SK-N-SH (cell line): ENCODE data around the gene FFAR2. TPM values are rescaled to one million over a fixed set of nuclear protein-coding genes. Genes with fewer than 3 reads are reported as not detected.

ENCODE experiments used
- CTCF ChIA-PET: fragments of 300-600, 350-600 bp; formaldehyde crosslinking; extraction: SDS; loops from one replicate; lab custom pipeline; 2021; lab: Yijun Ruan, JAX
- POLR2A ChIA-PET: fragments of 350-600 bp; sonication (Branson Sonifier 250); formaldehyde crosslinking; extraction: SDS; loops from one replicate; lab custom pipeline; 2020; ENCODE audit warnings: antibody characterized with exemption, inconsistent platforms; lab: Yijun Ruan, JAX
- DNase-seq: peaks from one replicate; pipeline ENCODE4 v3.0.0; 2012
- H2AFZ ChIP-seq: fragments of 200-600 bp; sonication (generic); 2 replicates; pipeline ENCODE4 v1.8.1; 2016; ENCODE audit warnings: antibody characterized with exemption, mild to moderate bottlenecking, low read depth
- H3F3A ChIP-seq: fragments of 200-600 bp; sonication (generic); replicated peaks from 2 replicates; pipeline ENCODE3; 2016; ENCODE audit warnings: antibody characterized with exemption, mild to moderate bottlenecking; ENCODE audit not compliant: insufficient read depth
- H3K27ac ChIP-seq, 2 experiments: fragments of 200-500 bp in 1 of 2; fragments of 200-600 bp in 1 of 2; sonication (Bioruptor generic) in 1 of 2; sonication (generic), shearing (Covaris generic) in 1 of 2; 2 replicates each; pipeline versions ENCODE4 v1.5.1 to v1.6.1; 2014 to 2016; ENCODE audit warnings: low read depth in 2 of 2, inconsistent platforms in 1 of 2, low read length in 1 of 2, mild to moderate bottlenecking in 1 of 2, mixed read lengths in 1 of 2
- H3K27me3 ChIP-seq: fragments of 200-600 bp; sonication (generic), shearing (Covaris generic); 2 replicates; pipeline ENCODE4 v1.6.1; 2016; ENCODE audit warnings: mixed run types; ENCODE audit not compliant: insufficient read depth
- H3K36me3 ChIP-seq, 2 experiments: fragments of 200-500 bp in 1 of 2; fragments of 200-600 bp in 1 of 2; sonication (Bioruptor generic) in 1 of 2; sonication (generic) in 1 of 2; replicated peaks in 1 of 2; 2 replicates each; pipeline versions ENCODE3 to v1.5.1; 2014 to 2016; ENCODE audit warnings: low read length in 1 of 2, mild to moderate bottlenecking in 1 of 2; ENCODE audit not compliant: insufficient read depth in 2 of 2, control insufficient read depth in 1 of 2
- H3K4me1 ChIP-seq, 2 experiments: fragments of 200-500 bp in 1 of 2; fragments of 200-600 bp in 1 of 2; sonication (Bioruptor generic) in 1 of 2; sonication (generic), shearing (Covaris generic) in 1 of 2; 2 replicates each; pipeline versions ENCODE4 v1.5.1 to v1.6.1; 2014 to 2016; ENCODE audit warnings: low read depth in 1 of 2, low read length in 1 of 2, mixed run types in 1 of 2; ENCODE audit not compliant: insufficient read depth in 2 of 2, control insufficient read depth in 1 of 2
- H3K4me2 ChIP-seq: fragments of 200-600 bp; sonication (generic), shearing (Covaris generic); 2 replicates; pipeline ENCODE4 v1.6.1; 2017; ENCODE audit warnings: mixed run types
- H3K4me3 ChIP-seq, 2 experiments: fragments of 200-500 bp in 1 of 2; fragments of 200-600 bp in 1 of 2; sonication (Bioruptor generic) in 1 of 2; sonication (generic), shearing (Covaris generic) in 1 of 2; 2 replicates each; pipeline versions ENCODE4 v1.5.1 to v1.8.1; 2014 to 2016; ENCODE audit warnings: low read depth in 2 of 2, inconsistent platforms in 1 of 2, low read length in 1 of 2, mild to moderate bottlenecking in 1 of 2, mixed read lengths in 1 of 2, moderate library complexity in 1 of 2
- H3K79me2 ChIP-seq: fragments of 200-600 bp; sonication (generic); 2 replicates; pipeline ENCODE4 v1.8.1; 2017; ENCODE audit warnings: mild to moderate bottlenecking; ENCODE audit not compliant: insufficient read depth
- H3K9ac ChIP-seq: fragments of 200-600 bp; sonication (generic); 2 replicates; pipeline ENCODE4 v1.6.1; 2017; ENCODE audit warnings: mixed run types
- H3K9me2 ChIP-seq: fragments of 200-600 bp; sonication (generic); 2 replicates; pipeline ENCODE4 v1.6.1; 2017; ENCODE audit warnings: mixed run types
- H3K9me3 ChIP-seq: fragments of 200-600 bp; sonication (generic); 2 replicates; pipeline ENCODE4 v1.6.1; 2017; ENCODE audit warnings: mixed run types, mild to moderate bottlenecking, moderate library complexity
- H4K20me1 ChIP-seq: fragments of 200-600 bp; sonication (generic); 2 replicates; pipeline ENCODE4 v1.6.1; 2017; ENCODE audit warnings: mild to moderate bottlenecking, mixed run types; ENCODE audit not compliant: insufficient read depth
- CTCF ChIP-seq: fragments of 200-600 bp; sonication (generic); IDR thresholded peaks from 2 replicates; pipeline ENCODE4 v1.6.1; 2017; ENCODE audit warnings: antibody characterized with exemption, mild to moderate bottlenecking, moderate library complexity
- GATA2 ChIP-seq: sonication (generic); formaldehyde crosslinking; IDR thresholded peaks from 2 replicates; pipeline ENCODE4 v1.5.0; 2020; ENCODE audit warnings: mild to moderate bottlenecking, missing genetic modification reagents
- MXI1 ChIP-seq: IDR thresholded peaks from 2 replicates; pipeline ENCODE4 v1.6.1; 2012; ENCODE audit warnings: mild to moderate bottlenecking, low read depth, low read length, improper control_type of control experiment
- PBX3 ChIP-seq: IDR thresholded peaks from 2 replicates; pipeline ENCODE4; 2012
- POLR2AphosphoS5 ChIP-seq: IDR thresholded peaks from 2 replicates; pipeline ENCODE4 v1.6.1; 2012; ENCODE audit warnings: low read depth, low read length
- REST ChIP-seq: IDR thresholded peaks from 2 replicates; pipeline ENCODE4 v1.6.1; 2012; ENCODE audit warnings: mild to moderate bottlenecking, low read depth, low read length, moderate library complexity
- YY1 ChIP-seq: IDR thresholded peaks from 2 replicates; pipeline ENCODE4 v1.4.0; 2012; ENCODE audit warnings: low read depth, mild to moderate bottlenecking
- ZBTB33 ChIP-seq: IDR thresholded peaks from 2 replicates; pipeline ENCODE4 v1.4.0; 2012; ENCODE audit warnings: low read depth, borderline replicate concordance
- WGBS: methylation state at CpG from one replicate; pipeline ENCODE4 v1.1.6; 2017; ENCODE audit warnings: low lambda C conversion rate; 5-methylcytosine and 5-hydroxymethylcytosine counted together
- polyA plus RNA-seq, 3 experiments: library from polyadenylated mRNA; depleted of rRNA; stranded (reverse); fragments of >200 nt; gene quantifications; 2 replicates each; pipeline ENCODE4 v1.2.3, GENCODE V29; 2012

FFAR2 gene
- polyA plus RNA-seq, 1 of the 3 experiments (the other 2 are of a cell fraction): not detected

GRCh38 chr19:35442091-35442490 is 6.0 kb upstream of the FFAR2 start:
- no peak overlapping the region for H3K9ac ChIP-seq
- peaks cover 63% of the 10 kb centered on the region for H3K27me3 ChIP-seq
- no peaks in the 10 kb centered on the region for H3K9me3 ChIP-seq
- H3F3A ChIP-seq: no peaks in the 10 kb centered on the region
- TF ChIP-seq REST: no peak
- no peak for TF ChIP-seq PBX3
- no peak for TF ChIP-seq POLR2AphosphoS5
- no peak for TF ChIP-seq CTCF
- no peak for TF ChIP-seq YY1
- no peak for TF ChIP-seq MXI1
- no peak for TF ChIP-seq GATA2
- TF ChIP-seq ZBTB33: no peak
- 30% methylated on average over 7 of the region's 7 CpGs for WGBS
- no peaks in the 10 kb centered on the region for H3K9me2 ChIP-seq
- POLR2A ChIA-PET: no interaction called here
- no peak overlapping the region for H3K4me2 ChIP-seq
- CTCF ChIA-PET: no interaction called here
- no peaks in the 10 kb centered on the region for H3K36me3 ChIP-seq
- H3K79me2 ChIP-seq: no peaks in the 10 kb centered on the region
- H4K20me1 ChIP-seq: no peaks in the 10 kb centered on the region
- no peak overlapping the region for H3K4me3 ChIP-seq
- no peaks in the 10 kb centered on the region for H3K4me1 ChIP-seq
- no peak overlapping the region for H2AFZ ChIP-seq
- no peak for DNase-seq
- no peak overlapping the region for H3K27ac ChIP-seq
